Parathyroid adenoma (tissue), 2 donors: ENCODE results near the gene ZNF750.

Experiments used
- H2AFZ ChIP-seq: fragments of 300-600 bp; sonication (generic); one replicate; pipeline ENCODE4 v1.7.0; 2017; ENCODE audit warnings: antibody characterized with exemption, mild to moderate bottlenecking
- H3K27ac ChIP-seq: fragments of 300-600 bp; sonication (generic); one replicate; pipeline ENCODE4 v1.7.0; 2017
- H3K27me3 ChIP-seq: fragments of 300-600 bp; sonication (generic); one replicate; pipeline ENCODE4 v1.7.0; 2017; ENCODE audit warnings: low read length; ENCODE audit not compliant: control insufficient read depth, insufficient read depth
- H3K36me3 ChIP-seq: fragments of 300-600 bp; sonication (generic); one replicate; pipeline ENCODE4 v1.7.0; 2017; ENCODE audit warnings: low read length; ENCODE audit not compliant: control insufficient read depth, insufficient read depth
- H3K4me1 ChIP-seq: fragments of 300-600 bp; sonication (generic); one replicate; pipeline ENCODE4 v1.7.0; 2017; ENCODE audit warnings: control low read depth
- H3K4me2 ChIP-seq: fragments of 300-600 bp; sonication (generic); one replicate; pipeline ENCODE4 v1.7.0; 2017; ENCODE audit warnings: low read length
- H3K4me3 ChIP-seq: fragments of 300-600 bp; sonication (generic); one replicate; pipeline ENCODE4 v1.7.0; 2017; ENCODE audit warnings: low read depth, low read length
- H3K79me2 ChIP-seq: fragments of 300-600 bp; sonication (generic); one replicate; pipeline ENCODE4 v1.7.0; 2017; ENCODE audit warnings: control low read depth
- H3K9ac ChIP-seq: fragments of 300-600 bp; sonication (generic); one replicate; pipeline ENCODE4 v1.7.0; 2017; ENCODE audit warnings: mild to moderate bottlenecking
- H3K9me3 ChIP-seq: fragments of 300-600 bp; sonication (generic); one replicate; pipeline ENCODE4 v1.7.0; 2017; ENCODE audit warnings: low read length; ENCODE audit not compliant: control insufficient read depth
- TF ChIP-seq, protein P1 (sequence below): fragments of 300-600 bp; sonication (generic); IDR thresholded peaks from one replicate; pipeline ENCODE4 v1.7.0; 2017; ENCODE audit warnings: antibody characterized with exemption, mild to moderate bottlenecking
- donor health status: primary hyperparathyroidism.

Gene ZNF750

DNA sequence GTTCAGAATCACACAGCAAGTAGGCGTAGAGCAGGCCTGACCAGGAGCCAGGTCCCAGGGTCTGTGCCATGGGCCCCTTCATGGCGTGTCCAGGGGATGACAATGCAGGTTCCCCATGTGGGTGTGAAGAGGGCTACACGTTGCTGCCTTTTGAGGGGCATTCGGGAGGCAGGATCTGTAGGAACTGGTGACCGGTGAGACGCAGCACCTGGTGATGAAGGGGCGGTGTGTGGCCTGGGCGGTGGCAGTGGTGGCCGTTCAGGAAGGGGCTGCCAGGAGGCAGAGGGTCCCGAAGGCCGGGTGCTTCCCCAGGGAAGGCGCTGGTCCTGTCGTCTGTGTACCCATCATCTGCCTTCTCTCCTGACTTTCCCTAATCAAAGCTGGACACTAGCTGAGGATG is 34.6 kb downstream of the ZNF750 start:
- TF ChIP-seq, protein P1, sequence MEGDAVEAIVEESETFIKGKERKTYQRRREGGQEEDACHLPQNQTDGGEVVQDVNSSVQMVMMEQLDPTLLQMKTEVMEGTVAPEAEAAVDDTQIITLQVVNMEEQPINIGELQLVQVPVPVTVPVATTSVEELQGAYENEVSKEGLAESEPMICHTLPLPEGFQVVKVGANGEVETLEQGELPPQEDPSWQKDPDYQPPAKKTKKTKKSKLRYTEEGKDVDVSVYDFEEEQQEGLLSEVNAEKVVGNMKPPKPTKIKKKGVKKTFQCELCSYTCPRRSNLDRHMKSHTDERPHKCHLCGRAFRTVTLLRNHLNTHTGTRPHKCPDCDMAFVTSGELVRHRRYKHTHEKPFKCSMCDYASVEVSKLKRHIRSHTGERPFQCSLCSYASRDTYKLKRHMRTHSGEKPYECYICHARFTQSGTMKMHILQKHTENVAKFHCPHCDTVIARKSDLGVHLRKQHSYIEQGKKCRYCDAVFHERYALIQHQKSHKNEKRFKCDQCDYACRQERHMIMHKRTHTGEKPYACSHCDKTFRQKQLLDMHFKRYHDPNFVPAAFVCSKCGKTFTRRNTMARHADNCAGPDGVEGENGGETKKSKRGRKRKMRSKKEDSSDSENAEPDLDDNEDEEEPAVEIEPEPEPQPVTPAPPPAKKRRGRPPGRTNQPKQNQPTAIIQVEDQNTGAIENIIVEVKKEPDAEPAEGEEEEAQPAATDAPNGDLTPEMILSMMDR: no peak
- Histone ChIP-seq H2AFZ (no peak overlapping the region), H3K36me3 (no peaks in the 10 kb centered on the region), H3K27me3 (no peaks in the 10 kb centered on the region), H3K27ac (no peak overlapping the region), H3K4me3 (no peak overlapping the region), H3K9ac (no peak overlapping the region), H3K79me2 (peaks cover 13% of the 10 kb centered on the region), H3K4me1 (peaks cover 14% of the 10 kb centered on the region), H3K4me2 (no peak overlapping the region), H3K9me3 (no peaks in the 10 kb centered on the region)

GRCh38 chr17:82804442-82805191 is 35.2 kb downstream of the ZNF750 start:
- no peak overlapping the region for H3K27ac ChIP-seq
- TF ChIP-seq, protein P1: no peak

GRCh38 chr17:82803606-82804005 is 36.2 kb downstream of the ZNF750 start:
- Histone ChIP-seq H3K4me2 (no peak overlapping the region), H3K9ac (no peak overlapping the region), H2AFZ (no peak overlapping the region), H3K79me2 (peaks cover 25% of the 10 kb centered on the region), H3K4me1 (peaks cover 14% of the 10 kb centered on the region), H3K27ac (no peak overlapping the region), H3K4me3 (no peak overlapping the region), H3K27me3 (no peaks in the 10 kb centered on the region), H3K36me3 (no peaks in the 10 kb centered on the region), H3K9me3 (no peaks in the 10 kb centered on the region)
- TF ChIP-seq, protein P1: no peak

More at GRCh38 chr17:82804442-82805191, 35.2 kb downstream of the ZNF750 start:
- H3K9ac ChIP-seq: no peak overlapping the region
- H3K9me3 ChIP-seq: no peaks in the 10 kb centered on the region
- peaks cover 19% of the 10 kb centered on the region for H3K79me2 ChIP-seq
- H3K27me3 ChIP-seq: no peaks in the 10 kb centered on the region
- H3K4me1 ChIP-seq: peaks cover 14% of the 10 kb centered on the region
- no peaks in the 10 kb centered on the region for H3K36me3 ChIP-seq
- no peak overlapping the region for H2AFZ ChIP-seq
- no peak overlapping the region for H3K4me3 ChIP-seq
- no peak overlapping the region for H3K4me2 ChIP-seq

DNA sequence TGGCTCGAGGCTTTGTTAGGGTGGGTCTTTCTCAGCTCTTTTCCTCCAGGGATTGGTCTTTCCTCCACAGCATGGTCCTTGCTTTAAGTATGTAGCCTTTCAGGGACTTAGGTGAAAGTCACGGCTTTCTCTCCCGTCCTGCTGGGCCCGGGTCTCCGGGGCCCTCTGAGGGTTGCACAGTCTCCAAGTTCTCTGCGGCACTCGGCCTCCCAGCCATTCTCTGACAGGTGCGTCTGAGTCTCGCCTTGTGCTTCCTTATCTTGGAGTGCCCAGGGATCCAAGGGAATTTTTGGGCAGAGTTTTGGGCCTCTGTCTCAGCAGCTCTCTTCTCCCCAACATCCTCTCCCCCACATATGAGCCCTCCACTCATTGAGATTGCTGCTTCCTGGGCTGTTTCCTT is 36.6 kb downstream of the ZNF750 start:
- no peak overlapping the region for H3K9ac ChIP-seq
- H3K36me3 ChIP-seq: no peaks in the 10 kb centered on the region
- TF ChIP-seq, protein P1: no peak
- H3K79me2 ChIP-seq: peaks cover 30% of the 10 kb centered on the region
- no peak overlapping the region for H2AFZ ChIP-seq
- H3K4me1 ChIP-seq: peaks cover 14% of the 10 kb centered on the region
- no peak overlapping the region for H3K27ac ChIP-seq
- H3K27me3 ChIP-seq: no peaks in the 10 kb centered on the region
- no peak overlapping the region for H3K4me2 ChIP-seq
- no peak overlapping the region for H3K4me3 ChIP-seq
- H3K9me3 ChIP-seq: no peaks in the 10 kb centered on the region
